CD4-positive, alpha-beta T cell treated with Interleukin-4 for 4 hours (primary cell): ENCODE results near the gene OPCML.

Source experiments
- DNase-seq: peaks from one replicate; pipeline ENCODE4 v3.0.0-alpha.2; 2020

Gene OPCML

GRCh38 chr11:133406489-133406888, 125.8 kb downstream of the OPCML start:
- no peak for DNase-seq

DNA sequence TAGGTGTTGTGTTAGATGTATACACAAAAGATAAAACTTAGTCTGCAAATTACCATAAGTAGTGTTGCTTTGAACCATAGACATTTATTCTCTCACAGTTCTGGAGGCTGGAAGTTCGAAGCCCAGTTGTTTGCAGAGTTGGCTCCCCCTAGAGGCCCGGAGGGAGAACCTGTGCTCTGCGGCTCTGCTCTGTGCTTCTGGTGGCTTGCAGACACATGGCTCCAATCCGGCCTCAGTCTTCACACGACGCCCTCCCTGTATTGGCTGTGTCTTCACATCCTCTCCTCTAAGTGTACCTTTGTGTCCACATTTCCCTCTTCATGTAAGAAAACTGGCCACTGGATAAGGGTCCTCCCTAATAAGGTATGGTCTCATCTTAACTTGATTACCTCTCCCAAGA, 128.4 kb downstream of the OPCML start:
- DNase-seq, result no peak

DNA sequence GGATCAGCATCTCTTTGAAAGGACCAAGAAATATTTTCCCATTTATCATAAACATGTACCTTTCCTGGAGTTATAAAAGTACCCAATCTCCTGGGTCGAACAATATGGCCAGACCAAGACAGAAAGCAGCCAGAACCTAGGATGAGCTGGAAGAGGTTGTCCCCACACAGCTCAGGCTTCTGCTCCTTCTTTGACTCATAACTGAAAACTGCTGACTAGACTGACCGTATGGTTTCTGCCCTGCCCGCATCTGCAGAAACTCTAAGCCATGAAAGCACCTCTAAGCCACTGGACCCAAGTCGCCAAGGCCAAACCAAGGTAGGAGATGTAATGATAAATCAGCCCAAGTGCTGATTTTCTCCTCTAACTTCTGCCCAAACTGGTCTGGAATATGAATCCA, 129.8 kb downstream of the OPCML start:
- no peak for DNase-seq

- DNase-seq, result no peak
These were observed 132.3 kb downstream of the OPCML start for GRCh38 chr11:133399855-133400625.

DNA sequence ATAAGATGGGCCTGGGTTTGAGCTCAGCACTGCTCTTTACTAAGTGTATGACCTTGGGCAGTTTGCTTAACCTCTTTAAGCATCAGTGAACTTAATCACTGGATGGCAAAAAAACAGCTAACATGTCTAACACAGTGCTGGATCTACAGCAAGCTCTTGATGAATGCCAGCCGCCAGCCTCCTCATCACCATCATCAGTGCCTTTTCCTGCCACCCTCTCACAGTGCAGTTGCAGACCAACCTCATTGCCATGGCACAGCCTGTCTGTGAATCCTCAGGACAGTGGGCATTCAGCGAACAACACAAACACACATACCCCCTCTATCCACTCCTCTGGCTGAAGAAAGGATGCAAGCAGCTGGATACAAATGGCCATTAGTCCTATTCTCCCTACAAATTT, 133.0 kb downstream of the OPCML start:
- no peak for DNase-seq

DNA sequence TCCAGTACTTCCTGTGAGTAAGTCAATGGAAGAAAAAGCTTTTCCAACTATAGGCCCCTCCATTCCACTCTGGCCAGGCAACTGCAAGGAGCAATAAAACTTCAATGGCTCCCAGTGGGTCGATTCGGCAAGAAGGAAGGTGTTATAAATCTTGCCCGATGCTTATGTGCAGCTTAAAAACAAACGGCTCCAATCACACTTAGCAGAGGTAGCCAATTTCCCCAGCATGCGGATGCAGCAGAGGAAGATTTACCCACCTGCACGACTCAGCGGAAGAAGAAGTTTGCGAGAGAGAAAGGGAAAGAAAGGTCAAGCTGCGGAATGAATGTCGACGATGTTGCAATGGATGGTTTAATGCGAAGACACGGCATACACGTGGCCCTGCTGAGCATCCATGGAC, 141.5 kb downstream of the OPCML start:
- no peak for DNase-seq

- no peak for DNase-seq
These were observed 143.2 kb downstream of the OPCML start for GRCh38 chr11:133388975-133389568.

DNA sequence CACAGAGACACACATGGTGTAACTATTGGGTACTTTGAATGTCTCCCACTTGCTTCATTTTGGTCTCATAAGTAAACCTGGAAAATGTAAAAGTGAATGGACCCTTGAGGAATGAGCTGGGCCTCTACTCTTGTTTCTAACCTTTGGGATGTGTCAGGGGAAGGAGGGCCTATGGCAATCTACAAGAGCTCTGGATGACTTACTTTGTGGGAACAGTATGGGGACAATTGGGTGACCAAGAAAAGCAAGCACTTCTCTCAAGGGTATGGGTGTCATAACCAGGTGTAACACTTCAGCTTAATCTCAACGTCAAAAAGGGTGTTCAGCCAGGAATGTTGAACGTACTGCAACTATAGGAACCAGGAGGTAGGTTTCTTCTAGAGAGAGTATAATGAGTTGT, 144.0 kb downstream of the OPCML start:
- DNase-seq, result no peak

DNA sequence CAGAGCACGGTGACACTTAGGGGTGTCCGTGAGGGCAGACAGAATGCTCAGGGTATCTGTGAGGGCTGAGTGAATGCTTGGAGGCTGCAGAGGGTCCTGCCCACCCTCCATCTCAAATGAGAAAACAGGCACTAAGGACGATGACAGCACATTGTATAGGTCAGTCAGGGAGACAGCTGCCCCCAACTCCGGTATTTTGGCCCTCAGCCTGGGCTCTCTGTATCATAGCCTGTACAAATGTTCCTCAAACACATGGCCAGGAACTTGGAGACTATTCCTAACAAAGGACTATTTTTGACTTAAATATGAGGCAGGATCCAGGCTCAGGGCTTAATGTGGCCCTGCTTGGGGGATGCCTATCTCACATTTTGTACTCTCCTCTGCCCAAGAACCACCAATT, 145.4 kb downstream of the OPCML start:
- no peak for DNase-seq

DNA sequence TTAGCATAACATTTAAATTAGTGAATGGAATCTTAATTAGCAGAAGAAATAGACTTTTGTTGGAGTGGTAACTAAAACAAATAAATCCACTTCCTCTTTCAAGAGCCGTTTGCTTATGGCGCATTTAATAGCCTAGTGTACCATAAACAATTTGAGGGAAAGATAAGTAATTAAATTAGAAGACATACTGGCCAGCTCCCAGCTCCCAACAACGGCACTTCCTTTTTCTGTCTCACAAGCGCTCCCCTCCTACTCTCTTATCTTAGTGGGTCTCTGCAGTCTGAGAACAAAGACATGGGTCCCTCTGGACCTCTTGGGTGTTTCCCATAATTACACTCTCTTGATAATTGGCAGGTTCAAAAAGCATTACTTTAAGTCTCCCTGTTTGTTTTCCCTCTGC, 146.0 kb downstream of the OPCML start:
- DNase-seq, result no peak

GRCh38 chr11:133385781-133386180, 146.5 kb downstream of the OPCML start:
- DNase-seq, result no peak

- DNase-seq, result no peak
These were observed 147.6 kb downstream of the OPCML start for GRCh38 chr11:133384731-133385130.

DNA sequence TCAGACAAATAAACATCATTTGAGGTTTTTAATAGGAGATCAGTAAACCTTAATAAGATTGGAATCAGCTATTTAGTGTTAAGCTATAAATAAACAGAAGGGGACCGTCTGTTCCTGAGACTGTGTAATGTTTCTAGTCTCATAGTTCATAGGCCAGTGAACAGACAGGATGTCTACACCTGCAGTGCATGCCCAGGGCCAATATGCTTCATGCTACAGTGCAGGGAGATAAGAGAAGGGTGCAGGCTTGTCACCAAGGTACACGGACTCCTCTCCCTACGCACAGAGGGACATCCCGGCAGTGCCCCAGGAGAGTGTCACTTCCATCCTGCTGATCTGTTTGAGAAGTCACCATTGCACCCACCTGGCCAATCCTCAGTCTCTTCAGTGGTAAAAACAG, 148.6 kb downstream of the OPCML start:
- no peak for DNase-seq

DNA sequence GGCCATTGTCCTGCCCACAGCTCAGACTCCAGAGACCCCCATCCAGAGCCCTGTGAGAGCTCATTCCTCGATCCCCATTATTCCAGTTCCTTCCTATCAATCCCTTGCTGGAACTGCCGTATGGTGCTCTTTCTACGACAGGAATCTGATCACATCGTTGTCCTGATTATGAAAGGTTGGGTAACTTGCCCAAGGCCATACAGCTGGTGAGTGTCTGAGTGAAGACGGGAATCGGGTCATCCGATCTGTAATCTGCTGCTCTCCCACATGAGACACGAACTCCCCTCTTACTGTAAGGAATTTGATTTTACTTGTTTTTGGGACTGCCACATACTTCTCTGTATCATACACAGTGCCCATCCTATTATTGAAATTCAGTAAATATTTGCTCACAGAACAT, 149.1 kb downstream of the OPCML start:
- DNase-seq, result no peak

- DNase-seq, result no peak
These were observed 150.0 kb downstream of the OPCML start for GRCh38 chr11:133382131-133382812.

DNA sequence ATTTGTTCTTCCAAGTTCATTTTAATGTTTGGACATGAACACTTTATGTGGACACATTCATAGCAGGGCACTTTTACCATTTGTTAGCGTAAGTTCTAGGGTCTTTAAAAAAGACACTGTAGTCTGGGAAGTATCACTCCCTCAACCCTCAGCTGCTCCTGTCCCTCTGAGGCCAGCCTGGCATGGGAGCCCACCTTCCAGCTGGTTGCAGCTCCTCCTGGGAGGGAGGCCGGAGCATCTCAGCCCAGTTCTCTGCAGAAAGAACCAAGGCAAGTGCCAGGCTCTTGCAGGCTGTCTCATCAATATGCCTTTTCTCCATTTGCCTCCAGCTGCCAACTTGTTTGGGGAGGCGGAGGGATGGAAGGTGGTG, 150.6 kb downstream of the OPCML start:
- DNase-seq, result no peak

DNA sequence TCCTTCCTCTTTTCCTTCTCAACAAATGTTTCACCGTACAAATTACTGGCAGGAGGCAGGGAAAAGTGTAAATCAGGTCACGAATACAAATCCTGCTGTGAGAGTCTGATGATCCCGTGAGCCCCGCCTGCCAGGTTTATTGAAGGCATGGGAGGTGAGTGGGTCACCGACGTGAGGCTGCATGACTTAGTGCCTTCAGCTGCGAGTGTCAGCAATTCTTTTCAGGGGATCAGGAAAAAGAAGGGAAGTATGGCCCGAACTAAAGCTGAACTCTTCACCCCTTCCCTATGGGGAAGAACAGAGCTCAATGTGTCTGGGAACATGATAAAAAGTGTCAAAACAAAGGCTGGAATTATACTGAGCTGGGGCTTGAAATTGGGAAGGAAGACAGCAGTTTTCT, 166.2 kb downstream of the OPCML start:
- DNase-seq, result no peak

GRCh38 chr11:133362916-133363315, 169.4 kb downstream of the OPCML start:
- no peak for DNase-seq

GRCh38 chr11:133362156-133362555, 170.1 kb downstream of the OPCML start:
- no peak for DNase-seq

DNA sequence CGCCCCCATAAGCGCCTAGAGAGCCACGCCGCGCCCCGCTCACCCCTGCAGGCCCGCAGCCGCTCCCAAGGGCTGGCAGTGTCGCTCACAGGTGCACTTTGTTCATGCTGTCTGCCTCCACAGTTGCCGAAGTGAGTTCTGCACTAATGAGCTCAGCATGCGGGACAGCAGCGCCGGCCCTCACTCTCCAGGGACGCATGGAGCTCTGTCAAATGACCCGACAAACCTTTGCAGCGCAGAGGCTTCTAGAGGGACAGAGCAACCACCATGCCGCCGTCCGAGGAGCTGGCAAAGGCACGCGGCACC, 170.7 kb downstream of the OPCML start:
- no peak for DNase-seq

- no peak for DNase-seq
These were observed 171.2 kb downstream of the OPCML start for GRCh38 chr11:133360860-133361688.

- DNase-seq, result no peak
These were observed 177.2 kb downstream of the OPCML start for GRCh38 chr11:133355095-133355494.

GRCh38 chr11:133354069-133354468, 178.2 kb downstream of the OPCML start:
- DNase-seq, result no peak

DNA sequence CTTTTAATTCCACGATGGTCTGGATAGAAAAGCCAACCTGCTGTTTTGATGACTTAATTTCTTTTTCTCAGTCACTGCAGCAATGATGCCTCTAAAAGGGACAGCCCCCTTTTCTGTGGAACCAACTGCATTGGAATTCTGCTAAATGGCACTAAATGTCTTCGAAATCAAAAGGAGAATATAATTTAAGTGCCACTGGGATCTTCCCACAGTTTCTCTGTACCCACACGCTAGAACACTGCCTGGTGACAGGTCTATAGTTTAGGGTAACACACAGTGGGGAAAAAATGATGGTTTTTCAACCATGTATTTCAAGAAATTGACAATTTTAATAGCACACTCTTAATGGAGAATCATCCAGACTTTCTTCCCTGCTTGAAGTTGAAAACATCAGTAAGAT, 182.3 kb downstream of the OPCML start:
- no peak for DNase-seq
